ENCODE results near the gene EDN3. TPM values are rescaled to one million over a fixed set of nuclear protein-coding genes. Genes with fewer than 3 reads are reported as not detected.

EDN3 gene
- total RNA-seq, 1 donor from 2014 or later, result not detected

GRCh38 chr20:59308493-59309201, 8.2 kb downstream of the EDN3 start:
- no peak for DNase-seq (ENCODE audit: low read depth, low spot score)

GRCh38 chr20:59309218-59309617, 8.8 kb downstream of the EDN3 start:
- DNase-seq (ENCODE audit: low read depth, low spot score), result no peak

GRCh38 chr20:59314997-59315396, 14.6 kb downstream of the EDN3 start:
- no peak for DNase-seq (ENCODE audit: low read depth, low spot score)

GRCh38 chr20:59316911-59317731, 16.7 kb downstream of the EDN3 start:
- DNase-seq (ENCODE audit: low read depth, low spot score), result no peak

GRCh38 chr20:59318201-59318790, 17.9 kb downstream of the EDN3 start:
- DNase-seq (ENCODE audit: low read depth, low spot score), result no peak

GRCh38 chr20:59318803-59319202, 18.4 kb downstream of the EDN3 start:
- DNase-seq (ENCODE audit: low read depth, low spot score), result no peak

- no peak for DNase-seq (ENCODE audit: low read depth, low spot score)
Observed at GRCh38 chr20:59320426-59320825, 20.0 kb downstream of the EDN3 start.

- DNase-seq (ENCODE audit: low read depth, low spot score), result no peak
Observed at GRCh38 chr20:59320854-59321647, 20.6 kb downstream of the EDN3 start.

- DNase-seq (ENCODE audit: low read depth, low spot score), result no peak
Observed at GRCh38 chr20:59322081-59322480, 21.7 kb downstream of the EDN3 start.

GRCh38 chr20:59322585-59323454, 22.4 kb downstream of the EDN3 start:
- DNase-seq (ENCODE audit: low read depth, low spot score), result no peak

- no peak for DNase-seq (ENCODE audit: low read depth, low spot score)
Observed at GRCh38 chr20:59323731-59324130, 23.3 kb downstream of the EDN3 start.

GRCh38 chr20:59324521-59325141, 24.2 kb downstream of the EDN3 start:
- no peak for DNase-seq (ENCODE audit: low read depth, low spot score)

- DNase-seq (ENCODE audit: low read depth, low spot score), result no peak
Observed at GRCh38 chr20:59325142-59325523, 24.7 kb downstream of the EDN3 start.

- no peak for DNase-seq (ENCODE audit: low read depth, low spot score)
Observed at GRCh38 chr20:59326188-59326587, 25.8 kb downstream of the EDN3 start.

- no peak for DNase-seq (ENCODE audit: low read depth, low spot score)
Observed at GRCh38 chr20:59328071-59328470, 27.7 kb downstream of the EDN3 start.

- DNase-seq (ENCODE audit: low read depth, low spot score), result no peak
Observed at GRCh38 chr20:59331721-59332329, 31.4 kb downstream of the EDN3 start.

- no peak for DNase-seq (ENCODE audit: low read depth, low spot score)
Observed at GRCh38 chr20:59333260-59333845, 32.9 kb downstream of the EDN3 start.

- no peak for DNase-seq (ENCODE audit: low read depth, low spot score)
Observed at GRCh38 chr20:59333951-59334350, 33.5 kb downstream of the EDN3 start.

GRCh38 chr20:59334651-59335300, 34.4 kb downstream of the EDN3 start:
- DNase-seq (ENCODE audit: low read depth, low spot score), result no peak
